Daoy (cell line): ENCODE results near the gene FOXD1. TPM values are rescaled to one million over a fixed set of nuclear protein-coding genes. Genes with fewer than 3 reads are reported as not detected.
"Not testable (repeated sequence)": the region's sequence is repeated elsewhere in the genome, so short reads cannot be mapped to it uniquely, and the experiment has no call there.

Experiments
- DNase-seq: peaks from one replicate; pipeline ENCODE4 v3.0.0-alpha.2; 2015; ENCODE audit warnings: low read depth
- total RNA-seq: library from RNA; depleted of rRNA; stranded (reverse); fragments of >200 nt; shearing (Covaris generic); gene quantifications from 2 replicates; pipeline ENCODE4 v1.2.3, GENCODE V29; 2014

Gene FOXD1
- total RNA-seq, 1 experiment from 2014 or later = 21.9 TPM

DNA sequence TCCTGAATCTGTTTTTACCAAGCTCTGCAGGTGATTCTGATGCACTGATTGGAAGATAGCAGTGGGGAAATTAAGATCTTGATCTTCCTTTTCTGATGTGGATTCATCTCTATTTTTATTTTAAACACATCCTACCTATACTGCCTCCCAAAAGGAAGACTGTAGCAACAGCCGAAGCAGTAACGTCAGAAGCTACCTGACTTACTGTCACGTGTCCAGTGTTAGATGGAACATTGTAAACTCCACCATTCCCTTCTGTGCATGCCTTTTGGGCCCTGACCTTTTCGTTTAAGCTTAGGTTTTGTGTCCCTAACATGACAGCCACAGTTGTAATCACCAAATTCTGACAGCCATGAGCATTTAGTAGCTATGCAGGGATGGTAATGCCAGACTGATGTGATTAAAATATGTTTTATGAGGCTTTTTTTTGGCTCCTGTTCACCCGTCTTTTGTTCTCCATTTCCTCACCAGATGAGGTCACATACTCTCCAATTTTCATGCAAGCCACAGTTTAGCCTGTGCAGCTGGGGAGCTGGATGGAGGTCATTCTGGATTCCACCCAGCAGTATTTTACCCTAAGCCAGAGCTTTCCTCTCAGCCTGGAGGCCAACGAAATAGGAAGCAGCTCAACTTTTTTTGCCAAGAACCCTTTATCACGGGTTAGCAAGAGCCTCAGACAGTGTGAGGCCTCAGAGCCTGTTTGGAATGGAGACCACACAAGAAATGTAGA lies 15.6 kb upstream of the FOXD1 start:
- DNase-seq = peak; percentile 35

- no peak for DNase-seq
Observed at GRCh38 chr5:73460133-73460532, 11.6 kb upstream of the FOXD1 start.

GRCh38 chr5:73459366-73459765 lies 10.8 kb upstream of the FOXD1 start:
- DNase-seq = peak; percentile 49

GRCh38 chr5:73456462-73456861 lies 7.9 kb upstream of the FOXD1 start:
- DNase-seq = not testable (repeated sequence)

DNA sequence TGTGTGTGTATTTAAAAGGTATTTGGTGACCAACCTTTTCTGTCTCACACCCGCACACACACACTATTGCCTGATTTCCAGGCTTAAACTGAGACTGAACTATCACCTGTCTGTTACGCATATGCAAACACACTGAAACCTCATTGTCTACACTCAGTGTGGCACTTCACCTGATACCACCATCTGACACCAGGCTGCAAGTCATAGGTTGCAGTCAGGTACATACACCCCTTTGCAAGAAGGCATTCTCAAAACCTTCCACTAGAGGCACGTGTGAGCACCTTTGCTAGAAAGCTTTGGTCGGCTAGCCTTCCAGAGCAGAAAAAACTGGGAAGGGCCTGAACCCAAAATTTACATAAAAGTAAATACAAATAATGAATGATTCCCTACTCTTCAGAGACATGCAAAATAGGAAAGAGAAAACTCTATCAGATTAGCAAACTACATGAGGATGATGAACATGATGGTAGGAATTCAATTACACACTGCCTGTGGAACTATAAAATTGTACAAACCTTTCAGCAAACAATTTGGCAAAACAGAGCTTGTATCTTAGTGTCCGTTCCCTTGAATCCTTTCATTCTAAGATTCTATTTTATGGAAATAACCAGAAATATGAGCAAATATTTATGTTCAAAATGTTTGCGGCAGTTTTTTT lies 5.9 kb upstream of the FOXD1 start:
- DNase-seq = peak; percentile 69

- DNase-seq = no peak
Observed at GRCh38 chr5:73452215-73452614, 3.6 kb upstream of the FOXD1 start.

DNA sequence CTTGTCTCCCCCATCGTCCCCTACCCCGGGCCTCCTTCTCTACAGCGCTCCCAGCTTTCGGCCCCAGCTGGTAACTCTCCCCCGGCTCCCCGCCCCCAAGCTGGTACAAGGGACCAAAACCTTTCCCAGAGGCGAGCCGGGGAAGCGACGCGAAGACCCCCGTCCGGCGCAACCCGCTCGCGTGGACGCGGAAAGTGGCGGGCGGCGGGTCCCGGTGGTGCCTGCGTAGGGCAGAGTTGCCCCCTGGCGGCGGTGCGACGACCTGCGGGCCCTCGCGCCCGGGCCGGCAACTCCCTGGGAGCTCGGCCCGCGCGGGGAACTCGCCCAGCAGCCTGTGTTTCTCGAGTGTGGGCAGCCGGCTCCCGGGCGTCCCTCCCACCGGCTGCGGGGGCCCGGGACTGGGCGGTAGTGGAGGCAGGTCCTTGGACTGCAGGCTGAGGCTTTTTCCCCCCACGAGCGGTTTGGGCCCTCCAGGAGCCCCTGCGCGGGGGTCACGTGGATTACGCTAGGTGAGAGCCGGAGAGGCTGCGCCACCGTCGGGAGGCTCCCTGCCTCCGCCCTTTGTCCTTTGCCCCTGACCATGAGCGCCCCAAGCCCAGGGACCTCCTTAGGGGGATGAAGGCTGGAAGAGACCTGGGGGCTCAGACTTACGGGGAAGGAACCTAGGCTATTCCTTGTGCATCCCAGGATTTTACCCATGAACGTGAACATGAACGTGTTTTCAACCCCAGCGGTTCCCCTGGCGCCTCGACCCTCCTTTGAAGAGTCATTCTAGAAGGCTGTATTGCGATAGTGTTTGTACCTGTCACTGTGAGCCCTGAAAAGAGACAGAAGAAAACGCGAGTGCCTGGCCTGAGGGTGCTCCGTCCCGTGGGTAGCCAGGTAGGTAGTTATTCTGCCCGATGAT lies 2.9 kb upstream of the FOXD1 start:
- peak; percentile 77 for DNase-seq

DNA sequence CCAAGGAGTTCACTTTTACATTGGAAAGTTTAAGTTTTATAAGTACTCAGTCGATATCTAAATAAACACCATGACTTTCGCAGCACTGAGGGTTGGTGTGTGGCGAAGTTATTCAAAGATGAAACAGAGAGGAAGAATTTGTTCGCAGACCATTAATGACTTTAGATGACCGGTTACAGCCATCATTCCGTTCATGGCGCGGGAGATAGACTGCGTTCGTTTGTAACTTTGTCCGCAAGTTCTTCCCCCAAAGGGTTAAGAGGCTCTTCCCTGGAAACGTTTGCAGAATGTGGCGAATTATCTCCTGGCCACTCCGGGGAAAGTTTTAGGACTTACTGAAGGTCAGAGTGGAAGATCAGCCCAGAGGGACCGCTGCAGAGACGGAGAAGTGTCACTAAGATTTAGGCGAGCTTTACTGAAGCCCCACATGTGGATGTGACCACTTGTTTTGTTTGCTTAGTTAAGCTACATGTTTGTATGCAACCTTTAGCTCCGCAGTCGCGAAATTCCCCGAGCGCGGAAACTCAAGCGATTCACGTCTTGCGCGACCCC lies 2.2 kb upstream of the FOXD1 start:
- DNase-seq = peak; percentile 36

DNA sequence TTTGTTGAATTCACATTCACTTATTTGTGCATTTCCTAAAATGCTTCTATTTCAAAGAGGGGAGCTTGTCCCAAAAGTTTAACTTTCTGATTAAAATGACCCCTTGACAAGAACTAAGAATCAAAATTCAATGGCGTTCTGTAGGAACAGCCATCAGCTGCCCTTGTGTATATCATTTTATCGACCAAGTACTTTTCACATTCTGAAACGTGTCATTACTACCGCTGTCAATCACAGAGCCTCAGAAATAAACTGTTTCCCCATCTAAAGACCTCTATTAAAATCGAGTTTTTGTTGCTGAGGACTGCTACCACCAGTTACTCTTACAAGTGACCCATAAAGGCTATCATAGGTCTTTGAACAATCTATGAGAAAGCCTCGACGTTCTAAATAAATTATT lies 1.6 kb upstream of the FOXD1 start:
- no peak for DNase-seq

- DNase-seq = peak; percentile 77
Observed at GRCh38 chr5:73447530-73448462, 781 bp downstream of the FOXD1 start.

GRCh38 chr5:73446631-73447529 lies 1.7 kb downstream of the FOXD1 start:
- DNase-seq = peak; percentile 28

GRCh38 chr5:73445665-73446630 lies 2.6 kb downstream of the FOXD1 start:
- DNase-seq = no peak

DNA sequence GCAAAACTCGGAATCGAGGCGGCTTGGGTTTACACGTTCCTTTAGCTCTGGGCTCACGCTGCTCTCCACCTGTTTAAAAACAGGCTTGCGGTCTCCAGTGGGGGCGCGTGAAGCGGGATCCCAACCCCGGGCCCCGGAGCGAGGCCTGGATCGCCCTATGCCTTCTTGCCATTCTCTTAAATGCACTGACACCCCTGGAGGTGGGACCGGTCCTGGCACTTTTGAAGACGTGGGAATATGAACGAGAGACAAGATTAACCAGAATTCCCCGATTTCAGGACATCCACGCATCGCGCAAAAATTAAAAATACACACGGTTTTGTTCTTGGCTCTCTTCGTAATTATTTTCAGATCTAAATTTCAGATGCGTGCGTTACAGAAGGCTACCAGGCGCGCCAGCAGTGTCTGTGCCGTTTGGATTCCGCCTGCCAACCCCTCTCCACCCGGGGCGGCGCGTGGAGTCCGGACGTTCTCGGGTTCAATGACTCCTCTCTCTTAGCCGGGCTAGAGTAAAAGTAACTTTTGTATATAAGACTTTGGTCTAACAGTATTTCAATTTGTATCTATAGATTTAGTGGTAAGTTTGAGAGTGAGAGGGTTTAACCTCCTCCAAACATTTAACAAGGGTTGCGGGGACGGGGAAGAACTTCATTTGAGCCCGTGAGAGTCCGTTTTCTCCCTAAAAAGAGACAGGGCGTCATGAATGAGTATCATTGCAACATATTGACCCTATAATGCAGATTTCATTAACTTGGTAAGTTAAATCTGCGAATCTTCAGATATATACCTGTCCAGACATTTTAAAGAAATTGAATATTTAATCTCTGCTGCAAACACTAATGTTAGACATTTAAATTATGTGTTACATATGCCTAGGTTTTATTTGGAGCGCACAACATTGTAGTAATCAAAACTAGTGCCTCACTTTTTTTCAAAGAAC lies 3.8 kb downstream of the FOXD1 start:
- no peak for DNase-seq

DNA sequence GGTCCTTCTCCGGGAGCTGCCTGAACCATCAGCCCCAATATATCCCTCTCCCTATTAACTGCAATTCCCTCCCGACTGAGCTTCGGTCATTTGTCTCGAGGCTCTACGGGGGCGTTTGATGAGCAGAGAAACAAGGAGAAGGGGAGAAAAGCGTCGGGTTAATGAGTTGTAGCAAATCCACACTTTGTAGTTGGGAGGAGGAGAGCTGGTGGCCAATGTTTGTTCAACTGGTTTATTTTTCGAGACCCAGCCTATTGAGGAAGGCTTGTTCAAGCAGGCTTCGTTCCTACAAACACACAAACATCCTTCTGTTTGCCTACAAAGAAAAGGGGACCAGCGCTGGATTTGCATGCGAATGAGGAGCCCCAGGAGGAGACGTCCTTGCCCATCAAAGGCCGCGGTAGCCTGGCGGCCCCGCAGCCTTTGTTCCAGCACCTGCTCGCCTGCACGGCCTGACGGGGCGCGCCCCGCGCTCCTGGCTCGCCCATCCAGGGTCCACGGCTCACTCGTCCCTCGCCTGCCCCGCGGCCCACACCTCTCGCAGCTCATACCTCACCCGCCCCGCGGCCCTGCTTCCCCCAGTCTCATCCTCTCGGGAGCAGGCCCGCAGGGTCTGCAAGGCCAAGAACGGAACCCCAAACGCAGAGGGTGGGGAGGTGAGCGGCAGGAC lies 4.6 kb downstream of the FOXD1 start:
- no peak for DNase-seq

GRCh38 chr5:73442996-73443627 lies 5.5 kb downstream of the FOXD1 start:
- no peak for DNase-seq

- DNase-seq = no peak
Observed at GRCh38 chr5:73442231-73442811, 6.3 kb downstream of the FOXD1 start.
